ENCODE data around the gene C9orf152.
"Not testable (repeated sequence)": the region's sequence is repeated elsewhere in the genome, so short reads cannot be mapped to it uniquely, and the experiment has no call there.

The C9orf152 gene

GRCh38 chr9:110214090-110214489, 6.1 kb upstream of the C9orf152 start:
- H3K79me2 ChIP-seq (ENCODE audit: control insufficient read depth, insufficient read depth, low read length, unreplicated experiment): no peaks in the 10 kb centered on the region
- 0 out of 2 replicates have a peak, but pooled peaks cover 6% of the 10 kb centered on the region for H3K27me3 ChIP-seq (ENCODE audit: insufficient read depth, low read length)
- no peaks in the 10 kb centered on the region for H3K36me3 ChIP-seq (ENCODE audit: insufficient read depth, low read length)
- H2AFZ ChIP-seq (ENCODE audit: low read length, unreplicated experiment): no peak overlapping the region
- H3K4me3 ChIP-seq (ENCODE audit: low read depth, low read length): no peak overlapping the region
- no peaks in the 10 kb centered on the region for H3K4me1 ChIP-seq (ENCODE audit: control insufficient read depth, insufficient read depth, low read length, unreplicated experiment)
- H3K27ac ChIP-seq (ENCODE audit: low read depth, low read length): no peak overlapping the region

DNA sequence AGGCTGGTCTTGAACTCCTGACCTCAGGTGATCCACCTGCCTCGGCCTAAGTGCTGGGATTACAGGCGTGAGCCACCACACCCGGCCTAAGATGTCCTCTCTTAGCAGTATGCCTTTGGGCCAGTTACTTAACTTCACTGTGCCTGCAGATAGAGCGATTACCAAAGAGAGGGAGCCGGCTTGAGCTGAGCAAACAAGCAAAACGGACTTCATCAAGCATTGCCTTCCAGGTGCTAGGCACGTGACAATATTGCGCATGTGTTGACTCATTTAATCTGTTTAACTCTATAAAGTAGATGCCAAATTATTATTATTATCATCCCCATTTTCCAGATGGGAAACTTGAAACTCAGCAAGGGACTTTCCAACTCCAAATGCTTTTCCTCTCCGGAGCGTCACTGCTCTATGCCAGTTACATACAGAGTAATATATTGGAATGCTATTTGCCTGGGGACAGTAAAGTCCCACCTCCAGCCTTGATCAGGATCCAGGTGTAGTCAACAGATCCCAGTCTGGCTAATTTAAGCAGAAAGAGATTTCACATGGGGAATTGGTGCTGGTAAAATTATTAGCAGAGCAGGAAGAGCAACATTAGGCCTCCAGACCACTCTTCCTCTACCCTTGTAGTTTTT, 5.6 kb upstream of the C9orf152 start:
- Histone ChIP-seq H3K4me1 (ENCODE audit: control insufficient read depth, insufficient read depth, low read length, unreplicated experiment) (no peaks in the 10 kb centered on the region), H3K79me2 (ENCODE audit: control insufficient read depth, insufficient read depth, low read length, unreplicated experiment) (no peaks in the 10 kb centered on the region), H3K4me3 (ENCODE audit: low read depth, low read length) (no peak overlapping the region), H3K27me3 (ENCODE audit: insufficient read depth, low read length) (0 out of 2 replicates have a peak, but pooled peaks cover 7% of the 10 kb centered on the region), H2AFZ (ENCODE audit: low read length, unreplicated experiment) (no peak overlapping the region), H3K27ac (ENCODE audit: low read depth, low read length) (no peak overlapping the region), H3K36me3 (ENCODE audit: insufficient read depth, low read length) (no peaks in the 10 kb centered on the region)

GRCh38 chr9:110207071-110207641, 803 bp downstream of the C9orf152 start:
- Histone ChIP-seq H3K27me3 (ENCODE audit: insufficient read depth, low read length) (peaks cover 32% of the 10 kb centered on the region), H3K4me1 (ENCODE audit: control insufficient read depth, insufficient read depth, low read length, unreplicated experiment) (no peaks in the 10 kb centered on the region), H2AFZ (ENCODE audit: low read length, unreplicated experiment) (no peak overlapping the region), H3K79me2 (ENCODE audit: control insufficient read depth, insufficient read depth, low read length, unreplicated experiment) (no peaks in the 10 kb centered on the region), H3K36me3 (ENCODE audit: insufficient read depth, low read length) (no peaks in the 10 kb centered on the region), H3K4me3 (ENCODE audit: low read depth, low read length) (no peak overlapping the region), H3K27ac (ENCODE audit: low read depth, low read length) (no peak overlapping the region)

- Histone ChIP-seq H3K27me3 (ENCODE audit: insufficient read depth, low read length) (peaks cover 32% of the 10 kb centered on the region), H2AFZ (ENCODE audit: low read length, unreplicated experiment) (no peak overlapping the region), H3K36me3 (ENCODE audit: insufficient read depth, low read length) (no peaks in the 10 kb centered on the region), H3K4me3 (ENCODE audit: low read depth, low read length) (no peak overlapping the region), H3K4me1 (ENCODE audit: control insufficient read depth, insufficient read depth, low read length, unreplicated experiment) (no peaks in the 10 kb centered on the region), H3K27ac (ENCODE audit: low read depth, low read length) (no peak overlapping the region), H3K79me2 (ENCODE audit: control insufficient read depth, insufficient read depth, low read length, unreplicated experiment) (no peaks in the 10 kb centered on the region)
Observed at GRCh38 chr9:110206389-110206788, 1.6 kb downstream of the C9orf152 start.

- H3K27ac ChIP-seq (ENCODE audit: low read depth, low read length); H3K79me2 ChIP-seq (ENCODE audit: control insufficient read depth, insufficient read depth, low read length, unreplicated experiment); H3K4me1 ChIP-seq (ENCODE audit: control insufficient read depth, insufficient read depth, low read length, unreplicated experiment); H3K36me3 ChIP-seq (ENCODE audit: insufficient read depth, low read length); H2AFZ ChIP-seq (ENCODE audit: low read length, unreplicated experiment); H3K4me3 ChIP-seq (ENCODE audit: low read depth, low read length): not testable (repeated sequence)
- peaks cover 28% of the 10 kb centered on the region for H3K27me3 ChIP-seq (ENCODE audit: insufficient read depth, low read length)
Observed at GRCh38 chr9:110205612-110206011, 2.3 kb downstream of the C9orf152 start.

DNA sequence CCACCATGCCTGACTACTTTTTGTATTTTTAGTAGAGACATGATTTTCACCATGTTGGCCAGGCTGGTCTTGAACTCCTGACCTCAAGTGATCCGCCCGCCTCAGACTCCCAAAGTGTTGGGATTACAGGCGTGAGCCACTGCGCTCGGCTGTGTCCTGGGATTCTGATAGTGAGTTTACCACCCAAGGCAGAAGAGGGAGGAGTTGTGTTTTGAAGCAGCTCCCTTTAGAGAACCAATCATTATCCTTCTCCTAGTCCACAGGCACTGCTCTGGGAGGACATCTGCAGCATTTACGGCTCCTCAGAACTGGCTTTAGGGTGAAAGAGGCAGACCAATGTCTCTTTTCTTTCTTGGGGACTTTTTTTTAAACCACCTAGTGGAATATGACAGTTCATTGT, 5.7 kb downstream of the C9orf152 start:
- Histone ChIP-seq H3K4me3 (ENCODE audit: low read depth, low read length) (no peak overlapping the region), H3K79me2 (ENCODE audit: control insufficient read depth, insufficient read depth, low read length, unreplicated experiment) (no peaks in the 10 kb centered on the region), H2AFZ (ENCODE audit: low read length, unreplicated experiment) (no peak overlapping the region), H3K36me3 (ENCODE audit: insufficient read depth, low read length) (no peaks in the 10 kb centered on the region), H3K27ac (ENCODE audit: low read depth, low read length) (no peak overlapping the region), H3K27me3 (ENCODE audit: insufficient read depth, low read length) (peaks cover 19% of the 10 kb centered on the region), H3K4me1 (ENCODE audit: control insufficient read depth, insufficient read depth, low read length, unreplicated experiment) (no peaks in the 10 kb centered on the region)

- Histone ChIP-seq H3K36me3 (ENCODE audit: insufficient read depth, low read length) (no peaks in the 10 kb centered on the region), H3K27me3 (ENCODE audit: insufficient read depth, low read length) (peaks cover 4% of the 10 kb centered on the region; the same call in 1 of the 2 replicates), H3K4me1 (ENCODE audit: control insufficient read depth, insufficient read depth, low read length, unreplicated experiment) (no peaks in the 10 kb centered on the region), H3K79me2 (ENCODE audit: control insufficient read depth, insufficient read depth, low read length, unreplicated experiment) (no peaks in the 10 kb centered on the region), H3K4me3 (ENCODE audit: low read depth, low read length) (no peak overlapping the region), H3K27ac (ENCODE audit: low read depth, low read length) (no peak overlapping the region), H2AFZ (ENCODE audit: low read length, unreplicated experiment) (no peak overlapping the region)
Observed at GRCh38 chr9:110199643-110200042, 8.3 kb downstream of the C9orf152 start.

DNA sequence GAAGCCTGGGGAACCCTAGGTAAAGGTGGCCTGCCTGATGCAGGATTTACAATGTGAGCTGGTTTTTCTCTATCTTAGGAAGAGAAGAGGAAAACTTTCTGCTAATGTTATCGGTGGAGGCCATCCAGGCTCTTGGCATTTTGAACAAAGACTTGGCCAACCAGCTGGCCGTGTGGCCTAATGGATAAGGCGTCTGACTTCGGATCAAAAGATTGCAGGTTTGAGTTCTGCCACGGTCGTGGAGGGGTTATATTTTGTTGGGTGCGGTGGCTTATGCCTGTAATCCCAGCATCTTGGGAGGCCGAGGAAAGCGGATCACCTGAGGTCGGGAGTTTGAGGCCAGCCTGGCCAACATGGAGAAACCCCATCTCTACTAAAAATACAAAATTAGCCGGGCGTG, 9.6 kb downstream of the C9orf152 start:
- no peak overlapping the region for H2AFZ ChIP-seq (ENCODE audit: low read length, unreplicated experiment)
- no peaks in the 10 kb centered on the region for H3K36me3 ChIP-seq (ENCODE audit: insufficient read depth, low read length)
- H3K79me2 ChIP-seq (ENCODE audit: control insufficient read depth, insufficient read depth, low read length, unreplicated experiment): no peaks in the 10 kb centered on the region
- no peak overlapping the region for H3K27ac ChIP-seq (ENCODE audit: low read depth, low read length)
- H3K27me3 ChIP-seq (ENCODE audit: insufficient read depth, low read length): no peaks in the 10 kb centered on the region
- no peak overlapping the region for H3K4me3 ChIP-seq (ENCODE audit: low read depth, low read length)
- H3K4me1 ChIP-seq (ENCODE audit: control insufficient read depth, insufficient read depth, low read length, unreplicated experiment): peaks cover 6% of the 10 kb centered on the region

GRCh38 chr9:110197330-110198187, 10.4 kb downstream of the C9orf152 start:
- no peak overlapping the region for H2AFZ ChIP-seq (ENCODE audit: low read length, unreplicated experiment)
- H3K4me1 ChIP-seq (ENCODE audit: control insufficient read depth, insufficient read depth, low read length, unreplicated experiment): peaks cover 11% of the 10 kb centered on the region
- H3K27ac ChIP-seq (ENCODE audit: low read depth, low read length): no peak overlapping the region
- H3K4me3 ChIP-seq (ENCODE audit: low read depth, low read length): no peak overlapping the region
- no peaks in the 10 kb centered on the region for H3K36me3 ChIP-seq (ENCODE audit: insufficient read depth, low read length)
- H3K27me3 ChIP-seq (ENCODE audit: insufficient read depth, low read length): no peaks in the 10 kb centered on the region
- H3K79me2 ChIP-seq (ENCODE audit: control insufficient read depth, insufficient read depth, low read length, unreplicated experiment): no peaks in the 10 kb centered on the region

DNA sequence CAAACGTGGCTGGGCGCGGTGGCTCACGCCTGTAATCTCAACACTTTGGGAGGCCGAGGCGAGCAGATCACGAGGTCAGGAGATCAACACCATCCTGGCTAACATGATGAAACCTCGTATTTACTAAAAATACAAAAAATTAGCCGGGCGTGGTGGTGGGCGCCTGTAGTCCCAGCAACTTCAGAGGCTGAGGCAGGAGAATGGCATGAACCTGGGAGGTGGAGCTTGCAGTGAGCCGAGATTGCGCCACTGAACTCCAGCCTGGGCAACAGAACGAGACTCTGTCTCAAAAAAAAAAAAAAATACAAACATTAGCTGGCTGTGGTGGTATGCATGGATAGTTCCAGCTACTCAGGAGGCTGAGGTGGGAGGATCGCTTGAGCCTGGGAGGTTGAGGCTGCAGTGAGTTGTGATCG, 11.9 kb downstream of the C9orf152 start:
- not testable (repeated sequence) for H3K27ac ChIP-seq (ENCODE audit: low read depth, low read length); H3K4me3 ChIP-seq (ENCODE audit: low read depth, low read length); H3K36me3 ChIP-seq (ENCODE audit: insufficient read depth, low read length); H3K27me3 ChIP-seq (ENCODE audit: insufficient read depth, low read length); H2AFZ ChIP-seq (ENCODE audit: low read length, unreplicated experiment); H3K79me2 ChIP-seq (ENCODE audit: control insufficient read depth, insufficient read depth, low read length, unreplicated experiment)
- H3K4me1 ChIP-seq (ENCODE audit: control insufficient read depth, insufficient read depth, low read length, unreplicated experiment): peaks cover 14% of the 10 kb centered on the region

All from ACC112 (cell line).